DOHH2 (cell line): ENCODE data around the gene SEMG2.

Experiments
- H3F3A ChIP-seq: fragments of 200-600 bp; sonication (generic), shearing (Covaris generic); 2 replicates; pipeline ENCODE4 v1.6.0; 2016; ENCODE audit warnings: antibody characterized with exemption, mild to moderate bottlenecking; ENCODE audit not compliant: control insufficient read depth, insufficient read depth
- H3K27ac ChIP-seq: fragments of 200-600 bp; sonication (generic); 2 replicates; pipeline ENCODE4 v1.5.1; 2014; ENCODE audit warnings: low read depth, mild to moderate bottlenecking, low read length, moderate library complexity
- H3K27me3 ChIP-seq: fragments of 200-600 bp; sonication (generic); 2 replicates; pipeline ENCODE4 v1.6.1; 2014; ENCODE audit warnings: mild to moderate bottlenecking, low read length, mixed read lengths; ENCODE audit not compliant: control insufficient read depth
- H3K36me3 ChIP-seq: fragments of 200-600 bp; sonication (generic); 2 replicates; pipeline ENCODE4 v1.6.1; 2014; ENCODE audit warnings: mild to moderate bottlenecking, low read length, moderate library complexity, mixed read lengths; ENCODE audit not compliant: control insufficient read depth
- H3K4me1 ChIP-seq: fragments of 200-600 bp; sonication (generic); 2 replicates; pipeline ENCODE4 v1.6.1; 2014; ENCODE audit warnings: mild to moderate bottlenecking, low read length, mixed read lengths; ENCODE audit not compliant: control insufficient read depth
- H3K4me2 ChIP-seq: fragments of 200-600 bp; sonication (generic); 2 replicates; pipeline ENCODE4 v1.6.0; 2014; ENCODE audit warnings: mild to moderate bottlenecking, low read length, moderate library complexity
- H3K4me3 ChIP-seq: fragments of 200-600 bp; sonication (generic); 2 replicates; pipeline ENCODE4 v1.5.1; 2014; ENCODE audit warnings: mild to moderate bottlenecking, low read length, mixed read lengths
- H3K79me2 ChIP-seq: fragments of 200-600 bp; sonication (generic); 2 replicates; pipeline ENCODE4 v1.6.1; 2014; ENCODE audit warnings: mild to moderate bottlenecking, low read length, mixed read lengths; ENCODE audit not compliant: control insufficient read depth
- H3K9me2 ChIP-seq: fragments of 200-600 bp; sonication (generic); replicated peaks from 2 replicates; pipeline ENCODE4 v1.6.1; 2014; ENCODE audit warnings: mild to moderate bottlenecking, low read length, mixed read lengths; ENCODE audit not compliant: control insufficient read depth
- H3K9me3 ChIP-seq: fragments of 200-600 bp; sonication (generic); 2 replicates; pipeline ENCODE4 v1.6.1; 2014; ENCODE audit warnings: antibody characterized with exemption, low read length, mixed read lengths; ENCODE audit not compliant: control insufficient read depth, insufficient read depth
- H4K20me1 ChIP-seq: fragments of 200-600 bp; sonication (generic); 2 replicates; pipeline ENCODE4 v1.6.0; 2014; ENCODE audit warnings: low read depth, mild to moderate bottlenecking, antibody characterized with exemption, low read length, moderate library complexity; ENCODE audit not compliant: control insufficient read depth, insufficient read depth
- EZH2phosphoT487 ChIP-seq: fragments of 200-600 bp; sonication (generic); IDR thresholded peaks from 2 replicates; pipeline ENCODE4 v1.6.1; 2017; ENCODE audit warnings: borderline replicate concordance, mild to moderate bottlenecking, antibody characterized with exemption, low read length, moderate library complexity, mixed read lengths
- TF ChIP-seq, protein P1 (sequence below): fragments of 200-600 bp; sonication (generic); IDR thresholded peaks from one replicate; pipeline ENCODE4 v1.5.1; 2014; ENCODE audit warnings: antibody characterized with exemption, mild to moderate bottlenecking, low read depth, low read length; ENCODE audit not compliant: poor library complexity, severe bottlenecking

SEMG2 gene

GRCh38 chr20:45189861-45190260, 31.3 kb upstream of the SEMG2 start:
- no peaks in the 10 kb centered on the region for H3K79me2 ChIP-seq

DNA sequence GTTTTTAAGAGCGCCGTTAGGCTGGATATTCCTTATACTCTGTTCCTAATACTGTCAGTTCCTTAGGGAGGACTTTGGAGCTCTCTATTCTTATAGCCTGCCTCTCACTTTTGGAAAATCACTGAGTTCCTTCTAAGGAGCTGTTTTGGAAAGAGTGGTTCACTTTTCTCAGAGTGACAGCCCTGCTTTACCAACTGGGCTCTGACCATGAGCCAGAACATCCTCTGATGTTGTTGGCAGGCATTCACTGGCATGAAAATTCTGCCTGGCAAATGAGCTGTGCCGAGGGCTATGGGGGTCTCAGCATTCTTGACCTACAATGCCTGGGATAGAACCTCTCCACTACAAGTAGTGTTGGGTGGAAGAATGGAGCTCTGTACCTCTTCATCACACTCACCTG, 29.2 kb upstream of the SEMG2 start:
- TF ChIP-seq, protein P1, sequence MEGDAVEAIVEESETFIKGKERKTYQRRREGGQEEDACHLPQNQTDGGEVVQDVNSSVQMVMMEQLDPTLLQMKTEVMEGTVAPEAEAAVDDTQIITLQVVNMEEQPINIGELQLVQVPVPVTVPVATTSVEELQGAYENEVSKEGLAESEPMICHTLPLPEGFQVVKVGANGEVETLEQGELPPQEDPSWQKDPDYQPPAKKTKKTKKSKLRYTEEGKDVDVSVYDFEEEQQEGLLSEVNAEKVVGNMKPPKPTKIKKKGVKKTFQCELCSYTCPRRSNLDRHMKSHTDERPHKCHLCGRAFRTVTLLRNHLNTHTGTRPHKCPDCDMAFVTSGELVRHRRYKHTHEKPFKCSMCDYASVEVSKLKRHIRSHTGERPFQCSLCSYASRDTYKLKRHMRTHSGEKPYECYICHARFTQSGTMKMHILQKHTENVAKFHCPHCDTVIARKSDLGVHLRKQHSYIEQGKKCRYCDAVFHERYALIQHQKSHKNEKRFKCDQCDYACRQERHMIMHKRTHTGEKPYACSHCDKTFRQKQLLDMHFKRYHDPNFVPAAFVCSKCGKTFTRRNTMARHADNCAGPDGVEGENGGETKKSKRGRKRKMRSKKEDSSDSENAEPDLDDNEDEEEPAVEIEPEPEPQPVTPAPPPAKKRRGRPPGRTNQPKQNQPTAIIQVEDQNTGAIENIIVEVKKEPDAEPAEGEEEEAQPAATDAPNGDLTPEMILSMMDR = no peak
- TF ChIP-seq EZH2phosphoT487 = no peak
- Histone ChIP-seq H3K4me2 (no peak overlapping the region), H4K20me1 (no peaks in the 10 kb centered on the region), H3K36me3 (no peaks in the 10 kb centered on the region), H3K9me2 (no peaks in the 10 kb centered on the region), H3K4me1 (no peaks in the 10 kb centered on the region), H3K79me2 (no peaks in the 10 kb centered on the region), H3K27me3 (no peaks in the 10 kb centered on the region; the same call in 1 of the 2 replicates), H3K9me3 (no peaks in the 10 kb centered on the region), H3K4me3 (no peak overlapping the region), H3K27ac (no peak overlapping the region), H3F3A (no peaks in the 10 kb centered on the region)

More at GRCh38 chr20:45189861-45190260, 31.3 kb upstream of the SEMG2 start:
- peaks cover 3% of the 10 kb centered on the region; the same call in 1 of the 2 replicates for H3K27me3 ChIP-seq
- TF ChIP-seq EZH2phosphoT487 = no peak
- TF ChIP-seq, protein P1 = no peak
- no peak overlapping the region for H3K4me3 ChIP-seq
- H3F3A ChIP-seq = no peaks in the 10 kb centered on the region
- no peak overlapping the region for H3K27ac ChIP-seq
- H3K4me2 ChIP-seq = no peak overlapping the region
- no peaks in the 10 kb centered on the region for H3K36me3 ChIP-seq
- H3K9me3 ChIP-seq = no peaks in the 10 kb centered on the region
- H4K20me1 ChIP-seq = no peaks in the 10 kb centered on the region
- H3K9me2 ChIP-seq = no peaks in the 10 kb centered on the region
- H3K4me1 ChIP-seq = no peaks in the 10 kb centered on the region

DNA sequence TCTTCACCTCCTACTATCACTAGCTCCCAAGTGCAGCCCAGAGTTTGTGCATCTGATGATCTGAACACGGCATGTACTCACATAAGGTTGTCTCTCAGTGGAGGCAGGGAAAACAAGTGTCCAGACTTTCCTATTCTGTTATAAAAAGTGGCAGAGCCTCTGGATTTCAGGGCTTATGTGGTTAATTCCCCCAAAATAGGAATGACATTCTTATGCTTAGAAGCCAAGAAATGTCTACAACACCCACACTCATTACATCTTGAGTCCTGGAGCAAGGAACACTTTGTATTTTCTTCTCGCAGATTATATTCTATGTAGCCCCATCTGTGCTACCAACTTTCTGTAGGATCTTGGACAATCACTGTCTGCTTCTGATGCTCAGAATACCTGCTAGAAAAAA, 27.8 kb upstream of the SEMG2 start:
- Histone ChIP-seq H4K20me1 (no peaks in the 10 kb centered on the region), H3K9me3 (no peaks in the 10 kb centered on the region), H3K4me1 (no peaks in the 10 kb centered on the region), H3K79me2 (no peaks in the 10 kb centered on the region), H3K4me2 (no peak overlapping the region), H3K9me2 (no peaks in the 10 kb centered on the region), H3K27me3 (no peaks in the 10 kb centered on the region; the same call in 1 of the 2 replicates), H3K36me3 (no peaks in the 10 kb centered on the region), H3F3A (no peaks in the 10 kb centered on the region), H3K27ac (no peak overlapping the region), H3K4me3 (no peak overlapping the region)
- no peak for TF ChIP-seq EZH2phosphoT487
- TF ChIP-seq, protein P1 = no peak
